ENCODE data around the gene SOSTDC1.
"Not testable (repeated sequence)": the region's sequence is repeated elsewhere in the genome, so short reads cannot be mapped to it uniquely, and the experiment has no call there.

The SOSTDC1 gene

DNA sequence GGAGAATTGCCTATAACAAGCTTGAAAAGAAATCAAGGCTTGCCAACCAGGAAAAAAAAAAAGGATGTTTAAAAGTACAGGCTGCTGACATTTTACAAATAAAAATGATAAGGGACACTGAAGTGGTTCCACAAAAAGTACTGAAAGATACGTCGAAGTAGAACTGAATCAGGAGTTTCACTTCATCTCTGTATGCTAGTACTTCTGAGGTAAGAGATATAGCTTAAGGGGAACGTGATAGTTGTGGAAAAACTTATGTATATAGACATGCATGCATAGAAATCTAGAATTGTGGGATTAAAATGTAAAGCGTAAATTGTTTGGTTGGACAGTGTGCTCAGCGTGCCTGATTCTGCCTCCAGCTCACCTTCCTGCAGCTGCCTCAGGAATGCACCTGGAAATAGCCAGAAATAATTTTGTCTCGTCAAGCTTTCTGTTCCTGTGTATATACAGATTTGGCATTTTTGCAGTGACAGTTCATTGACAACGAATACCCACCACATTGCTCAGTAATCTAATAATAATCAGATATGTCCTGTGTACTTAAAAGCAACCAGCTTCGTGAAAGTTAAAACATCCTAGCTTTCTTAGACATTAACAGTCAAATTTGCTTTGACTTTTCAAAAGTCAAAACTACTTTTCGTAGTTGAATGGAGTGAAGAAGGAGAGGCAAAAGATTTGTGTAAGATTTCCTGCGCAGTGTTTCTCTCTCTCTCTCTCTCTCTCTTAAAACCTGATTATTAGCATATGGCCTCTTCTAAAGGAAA is 1.4 kb downstream of the SOSTDC1 start:
- H3K4me3 ChIP-seq (ENCODE audit: control insufficient read depth, low read depth, low read length), result no peak overlapping the region
- DNase-seq (ENCODE audit: low read depth), result no peak
- TF ChIP-seq CTCF (IDR thresholded peaks at IDR 0.05; ENCODE audit: control insufficient read depth, insufficient read depth, low read depth, low read length, missing control alignments), result no peak

DNA sequence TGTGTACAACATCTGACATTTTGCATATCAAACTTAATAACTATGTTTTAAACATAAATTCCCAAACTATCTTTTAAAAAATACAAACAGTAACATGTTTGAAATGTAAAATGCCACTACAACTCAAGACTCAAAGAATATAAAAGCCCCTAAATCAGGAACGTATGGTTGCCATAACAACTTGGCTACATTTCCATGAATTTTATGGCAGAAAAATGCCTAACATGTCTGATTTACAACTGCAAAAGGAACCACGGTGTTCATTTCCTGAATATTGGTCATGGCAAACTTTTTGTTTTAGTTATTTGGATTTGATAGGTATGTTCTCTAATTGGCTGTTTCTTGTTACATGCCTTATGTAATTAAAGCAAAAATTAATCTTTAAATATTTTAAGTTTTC is 2.0 kb downstream of the SOSTDC1 start:
- H3K4me3 ChIP-seq (ENCODE audit: control insufficient read depth, low read depth, low read length), result no peak overlapping the region

DNA sequence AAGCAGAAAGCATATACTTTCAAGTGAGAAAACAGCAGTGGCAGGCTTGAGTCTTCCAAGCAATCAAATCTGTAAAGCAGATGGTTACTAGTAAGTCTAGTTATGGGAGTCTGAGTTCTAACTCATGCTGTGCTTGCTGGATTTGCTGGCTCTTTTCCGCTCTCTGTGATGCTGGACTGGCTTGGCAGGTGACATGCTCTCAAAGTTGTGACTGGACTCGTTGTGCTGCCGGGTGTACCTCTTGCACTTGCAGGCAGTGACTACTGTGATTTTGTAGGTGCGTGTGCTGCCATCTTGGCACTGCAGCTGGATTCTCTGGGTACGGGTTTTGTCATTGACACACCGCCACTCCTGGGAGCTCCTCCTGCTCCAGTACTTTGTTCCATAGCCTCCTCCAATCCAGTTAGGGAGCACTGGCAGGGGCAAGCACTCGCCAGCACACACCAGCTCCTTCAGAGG is 3.1 kb downstream of the SOSTDC1 start:
- no peak overlapping the region for H3K4me3 ChIP-seq (ENCODE audit: control insufficient read depth, low read depth, low read length)
- DNase-seq (ENCODE audit: low read depth), result no peak
- no peak for TF ChIP-seq CTCF (IDR thresholded peaks at IDR 0.05; ENCODE audit: control insufficient read depth, insufficient read depth, low read depth, low read length, missing control alignments)

More for the DNA sequence above, 2.0 kb downstream of the SOSTDC1 start:
- DNase-seq (ENCODE audit: low read depth), result no peak
- no peak for TF ChIP-seq CTCF (IDR thresholded peaks at IDR 0.05; ENCODE audit: control insufficient read depth, insufficient read depth, low read depth, low read length, missing control alignments)

DNA sequence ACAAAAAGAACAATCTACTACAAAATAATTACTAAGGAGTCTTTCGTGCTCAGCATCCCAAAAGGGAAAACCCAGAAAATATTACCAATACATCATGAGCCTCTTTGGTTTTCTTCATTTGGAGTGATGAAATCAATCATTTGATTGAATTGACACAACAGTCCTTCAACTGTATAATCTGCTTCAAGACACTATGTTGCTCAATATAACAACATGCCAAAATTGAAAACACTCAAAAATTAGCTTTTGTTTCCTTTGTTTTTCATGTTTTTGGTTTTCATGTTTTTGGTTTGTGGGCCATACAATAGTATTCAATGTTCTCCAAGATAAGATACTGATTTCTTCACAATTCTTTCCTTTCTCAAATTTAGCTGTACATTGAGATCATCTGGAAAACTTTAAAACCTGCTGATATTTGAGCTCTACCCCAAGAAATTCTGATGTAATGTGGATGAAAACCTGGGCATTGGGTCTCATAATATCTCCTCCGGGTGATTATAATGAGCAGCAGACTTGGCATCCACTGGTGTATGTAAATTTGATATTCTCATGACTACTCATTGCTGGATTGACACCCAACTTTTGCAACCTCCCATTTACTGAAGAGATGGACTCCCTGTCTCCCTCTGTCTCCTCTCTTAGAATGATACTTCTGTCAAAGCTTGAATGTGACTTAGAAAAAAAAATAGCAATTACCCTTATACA is 4.6 kb downstream of the SOSTDC1 start:
- no peak overlapping the region for H3K4me3 ChIP-seq (ENCODE audit: control insufficient read depth, low read depth, low read length)
- DNase-seq (ENCODE audit: low read depth), result no peak
- no peak for TF ChIP-seq CTCF (IDR thresholded peaks at IDR 0.05; ENCODE audit: control insufficient read depth, insufficient read depth, low read depth, low read length, missing control alignments)

DNA sequence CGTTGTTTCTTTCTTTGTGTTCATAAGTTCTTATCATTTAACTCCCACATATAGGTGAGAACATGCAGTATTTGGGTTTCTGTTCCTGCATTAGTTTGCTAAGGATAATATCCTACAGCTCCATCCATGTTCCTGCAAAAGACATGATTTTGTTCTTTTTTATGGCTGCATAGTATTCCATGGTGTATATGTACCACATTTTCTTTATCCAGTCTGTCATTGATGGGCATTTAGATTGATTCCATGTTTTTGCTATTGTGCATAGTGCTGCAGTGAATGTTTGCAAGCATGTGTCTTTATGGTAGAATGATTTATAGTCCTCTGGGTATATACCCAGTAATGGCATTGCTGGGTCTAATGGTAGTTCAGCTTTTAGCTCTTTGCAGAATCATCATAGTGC is 9.2 kb downstream of the SOSTDC1 start:
- DNase-seq (ENCODE audit: low read depth); H3K4me3 ChIP-seq (ENCODE audit: control insufficient read depth, low read depth, low read length): not testable (repeated sequence)

DNA sequence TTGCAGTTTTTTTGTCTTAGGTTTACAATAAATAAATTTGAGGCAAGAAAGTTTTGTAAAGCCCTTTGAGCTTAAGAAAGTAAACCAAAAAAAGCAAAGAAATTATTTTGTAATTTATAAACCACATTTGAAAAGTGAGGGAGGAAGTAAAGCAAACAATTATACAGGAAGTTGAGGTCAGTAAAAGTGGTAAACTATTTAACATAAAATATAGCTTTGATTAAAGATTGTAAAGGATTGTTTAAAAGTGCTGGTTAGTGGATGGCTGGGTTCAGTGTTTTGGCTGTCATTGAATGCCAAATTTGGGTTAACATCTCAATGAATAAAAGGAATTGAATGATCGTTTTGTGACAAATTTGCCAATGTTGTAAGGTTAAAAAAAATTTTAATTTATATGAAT is 9.9 kb downstream of the SOSTDC1 start:
- no peak for TF ChIP-seq CTCF (IDR thresholded peaks at IDR 0.05; ENCODE audit: control insufficient read depth, insufficient read depth, low read depth, low read length, missing control alignments)
- DNase-seq (ENCODE audit: low read depth), result no peak

GRCh38 chr7:16450366-16450765 is 15.2 kb downstream of the SOSTDC1 start:
- no peak overlapping the region for H3K4me3 ChIP-seq (ENCODE audit: control insufficient read depth, low read depth, low read length)
- TF ChIP-seq CTCF (IDR thresholded peaks at IDR 0.05; ENCODE audit: control insufficient read depth, insufficient read depth, low read depth, low read length, missing control alignments), result no peak
- DNase-seq (ENCODE audit: low read depth), result no peak

More for the DNA sequence above, 9.9 kb downstream of the SOSTDC1 start:
- no peak overlapping the region for H3K4me3 ChIP-seq (ENCODE audit: control insufficient read depth, low read depth, low read length)

Data from AG09309 (cell line).